NCI-H146 (cell line): Measurements from ENCODE around the gene GKN1.

Experiments
- DNase-seq: peaks from one replicate; lab custom pipeline; 2025; lab: John Stamatoyannopoulos, UW

Gene GKN1

DNA sequence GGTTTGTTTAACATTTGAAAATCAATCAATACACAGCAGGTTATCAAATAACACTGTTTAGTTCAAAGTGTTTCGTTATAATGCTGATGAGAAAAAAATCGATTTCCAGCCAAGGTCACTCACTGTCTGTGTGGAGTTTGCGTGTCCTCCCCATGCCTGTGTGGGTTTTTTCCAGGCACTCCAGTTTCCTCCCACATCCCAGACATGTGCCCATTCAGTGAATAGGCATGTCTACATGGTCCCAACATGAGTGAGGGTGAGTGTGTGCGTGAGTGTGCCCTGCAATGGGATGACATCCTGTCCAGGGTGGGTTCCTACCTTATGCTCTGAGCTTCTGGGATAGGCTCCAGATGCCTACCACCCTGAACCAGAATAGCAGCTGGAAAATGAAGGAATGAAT is 13.1 kb upstream of the GKN1 start:
- DNase-seq: peak; percentile 46

DNA sequence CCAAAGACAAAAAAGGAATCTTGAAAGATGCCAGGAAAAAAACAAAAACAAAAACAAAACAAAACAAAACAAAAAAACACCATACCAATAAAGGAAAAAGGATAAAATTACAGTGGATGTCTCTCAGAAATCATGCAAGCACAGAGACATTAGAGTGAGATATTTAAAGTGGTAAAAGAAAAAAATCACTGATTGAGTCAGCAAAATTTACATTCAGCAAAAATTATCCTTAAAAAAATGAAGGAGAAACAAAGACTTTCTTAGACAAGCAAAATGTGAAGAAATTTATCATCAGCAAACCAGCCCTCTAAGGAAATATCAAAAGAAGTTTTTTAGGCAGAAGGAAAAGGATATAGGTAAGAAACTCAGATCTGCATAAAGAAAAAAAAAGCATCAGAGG is 10.2 kb upstream of the GKN1 start:
- DNase-seq: no peak

DNA sequence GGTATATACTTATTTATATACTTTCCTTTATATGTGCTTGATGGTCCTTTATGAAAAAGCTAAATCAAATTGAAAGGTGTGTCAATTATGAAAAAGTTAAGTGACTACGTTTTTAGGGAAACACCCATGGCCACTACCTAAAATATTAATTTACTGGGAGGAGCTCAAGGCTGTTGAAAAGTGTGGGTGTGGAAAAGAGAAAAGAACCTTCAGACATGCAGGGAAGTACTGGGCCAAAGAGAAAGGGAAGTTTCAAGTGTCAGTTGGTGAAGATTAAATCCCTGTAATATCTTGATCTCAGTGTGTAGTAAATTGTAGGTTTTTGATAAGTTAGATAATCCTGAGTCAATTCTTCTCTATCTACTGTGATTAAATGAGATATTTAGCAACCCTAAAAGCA is 6.2 kb upstream of the GKN1 start:
- no peak for DNase-seq

DNA sequence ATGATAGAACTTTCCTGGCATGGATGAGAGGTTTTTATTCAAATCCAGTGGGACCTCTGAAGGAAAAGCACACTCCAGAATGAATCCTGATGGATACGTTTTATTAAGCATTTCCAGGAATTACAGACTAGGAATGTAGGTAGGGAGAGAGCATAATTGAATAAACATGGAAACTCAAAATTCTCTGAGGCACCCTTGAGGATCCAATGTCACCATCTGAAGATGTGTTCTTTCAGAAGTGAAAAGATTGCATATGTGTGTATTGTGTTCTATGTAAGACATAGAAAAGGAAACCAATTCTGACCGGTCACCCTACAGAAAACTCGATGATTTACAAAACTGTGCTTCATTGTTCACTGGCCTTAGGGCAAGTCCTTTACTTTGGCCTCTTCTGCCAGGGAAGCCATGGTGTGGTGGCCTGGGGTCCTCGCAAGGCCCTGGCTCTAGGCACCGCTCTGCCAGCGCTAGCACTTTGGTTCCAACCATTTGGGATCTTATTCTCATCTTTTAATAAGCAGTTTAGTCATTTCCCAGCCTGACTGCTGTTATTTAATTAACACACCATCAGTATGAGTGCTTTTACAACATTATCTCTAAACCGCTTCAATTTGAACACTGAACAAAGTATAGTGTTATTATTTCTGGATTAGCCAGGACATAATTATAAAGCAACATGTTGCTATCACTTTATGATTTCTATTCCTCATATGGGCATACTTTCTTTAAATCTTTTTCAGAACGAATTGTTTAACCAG is 4.5 kb upstream of the GKN1 start:
- no peak for DNase-seq

DNA sequence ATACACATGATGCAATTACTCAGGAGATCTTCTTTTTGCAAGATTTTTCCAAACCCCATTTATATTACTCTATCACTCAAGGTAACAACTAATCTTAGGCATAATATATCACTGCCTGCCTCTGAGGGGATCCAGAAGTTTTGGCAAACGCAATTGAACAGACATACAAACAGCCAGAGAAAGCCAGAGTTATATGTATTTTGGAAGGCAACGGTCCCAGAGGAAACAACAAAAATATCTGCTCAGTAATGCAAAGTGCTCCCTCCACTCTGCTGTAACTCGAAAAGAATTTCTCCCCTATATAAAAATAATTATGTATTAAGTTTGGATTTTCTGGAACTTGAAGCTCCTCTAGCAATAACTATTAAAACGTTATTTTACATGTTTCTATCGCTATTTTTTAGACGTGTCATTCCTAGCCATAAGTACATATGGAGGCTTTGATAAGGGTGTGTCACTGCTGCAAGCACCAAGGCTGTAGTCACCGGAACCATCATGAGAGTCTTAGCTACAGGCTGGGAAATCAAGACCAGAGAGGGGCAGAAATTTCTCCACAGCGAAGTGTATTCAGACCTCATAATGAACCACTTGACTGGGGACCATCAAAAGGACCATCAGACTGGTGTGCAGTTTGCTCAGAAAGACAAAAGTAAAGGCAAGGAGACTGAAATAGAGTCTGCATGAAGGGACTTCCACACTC is 3.7 kb upstream of the GKN1 start:
- no peak for DNase-seq

DNA sequence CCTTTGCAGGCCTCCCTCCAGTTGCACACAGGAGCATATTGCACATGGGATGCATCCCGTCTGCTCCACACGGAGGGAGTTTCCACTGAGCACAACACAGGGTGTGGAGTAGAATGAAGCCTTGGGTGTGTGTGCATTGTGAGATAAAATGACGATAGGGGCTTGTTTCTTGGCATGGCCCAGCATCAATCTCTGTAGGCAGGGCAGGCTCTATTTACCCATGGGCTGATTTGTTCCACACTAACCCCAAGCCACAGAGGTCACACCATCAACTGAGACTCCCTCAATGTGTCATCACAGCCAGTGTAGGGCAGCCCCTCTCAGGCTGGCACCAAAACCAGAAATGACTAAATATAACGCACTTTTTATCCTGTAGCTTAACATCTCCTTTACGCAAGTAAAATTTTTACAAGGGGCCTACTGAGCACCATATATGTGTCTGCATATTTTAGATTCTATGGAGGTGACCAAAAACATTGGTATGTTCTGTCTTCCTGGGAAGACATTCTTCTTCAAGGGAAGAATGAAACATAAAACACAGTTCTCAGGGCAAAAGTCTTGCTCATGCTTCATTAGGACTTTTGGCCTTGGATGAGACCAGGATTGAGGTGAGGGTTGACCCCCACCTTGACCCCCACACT is 2.7 kb upstream of the GKN1 start:
- DNase-seq: no peak

DNA sequence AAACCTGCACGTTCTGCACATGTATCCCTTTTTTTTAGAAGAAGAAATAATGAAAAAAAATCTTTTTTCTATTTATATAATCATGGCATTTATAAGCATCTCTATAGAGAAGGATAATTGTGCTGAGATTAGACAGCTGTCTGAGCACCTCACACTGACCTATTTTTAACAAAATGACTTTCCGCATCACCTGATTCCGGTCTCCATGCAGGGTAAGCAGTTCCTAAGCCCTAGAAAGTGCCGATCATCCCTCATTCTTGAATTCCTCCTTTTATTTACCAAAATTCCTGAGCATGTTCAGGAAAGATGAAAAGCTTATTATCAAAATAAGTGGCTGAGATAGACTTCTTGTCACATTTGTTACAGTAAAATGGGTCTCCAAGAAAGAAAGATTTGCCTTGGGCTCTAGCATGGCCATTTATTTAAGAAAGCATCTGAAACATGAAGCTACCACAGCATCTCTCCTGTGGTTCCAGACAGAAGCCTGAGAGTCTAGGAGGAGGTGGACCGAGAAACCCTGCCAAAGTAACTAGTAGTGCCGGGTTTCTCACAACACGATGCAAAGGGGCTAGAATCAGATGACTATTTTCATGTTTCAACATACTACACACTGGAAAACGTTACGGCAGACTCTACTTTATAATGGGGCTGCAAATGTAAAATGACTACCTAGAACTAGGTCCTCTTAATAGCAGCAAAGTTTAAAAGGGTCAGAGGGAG is 670 bp downstream of the GKN1 start:
- DNase-seq: no peak

DNA sequence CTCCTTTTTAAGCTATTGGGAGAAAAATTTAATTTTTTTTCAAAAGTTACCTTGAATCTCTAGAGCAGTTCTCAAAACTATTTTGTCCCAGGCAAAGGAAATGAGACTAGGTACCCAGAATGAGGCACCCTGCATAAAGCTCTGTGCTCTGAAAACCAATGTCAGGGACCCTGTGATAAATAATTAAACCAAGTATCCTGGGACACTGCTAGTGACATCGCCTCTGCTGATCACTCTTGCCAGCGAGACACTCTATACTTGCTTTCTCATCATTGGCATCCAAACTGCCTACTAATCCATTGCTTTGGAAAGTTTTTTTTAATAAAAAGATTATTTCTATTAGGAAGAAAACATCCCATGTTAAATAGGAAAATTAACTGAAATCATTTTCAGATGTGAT is 1.4 kb downstream of the GKN1 start:
- no peak for DNase-seq

DNA sequence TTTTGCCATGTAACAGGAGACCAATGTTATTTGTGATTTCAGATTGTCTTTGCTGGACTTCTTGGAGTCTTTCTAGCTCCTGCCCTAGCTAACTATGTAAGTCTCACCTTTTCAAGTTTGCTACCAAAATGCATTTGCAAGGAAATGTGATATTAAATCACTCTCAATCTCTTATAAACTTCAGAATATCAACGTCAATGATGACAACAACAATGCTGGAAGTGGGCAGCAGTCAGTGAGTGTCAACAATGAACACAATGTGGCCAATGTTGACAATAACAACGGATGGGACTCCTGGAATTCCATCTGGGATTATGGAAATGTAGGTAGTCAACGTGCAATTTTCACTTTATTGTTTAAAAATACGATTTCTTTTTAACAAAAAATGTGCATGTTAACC is 3.0 kb downstream of the GKN1 start:
- DNase-seq: no peak

DNA sequence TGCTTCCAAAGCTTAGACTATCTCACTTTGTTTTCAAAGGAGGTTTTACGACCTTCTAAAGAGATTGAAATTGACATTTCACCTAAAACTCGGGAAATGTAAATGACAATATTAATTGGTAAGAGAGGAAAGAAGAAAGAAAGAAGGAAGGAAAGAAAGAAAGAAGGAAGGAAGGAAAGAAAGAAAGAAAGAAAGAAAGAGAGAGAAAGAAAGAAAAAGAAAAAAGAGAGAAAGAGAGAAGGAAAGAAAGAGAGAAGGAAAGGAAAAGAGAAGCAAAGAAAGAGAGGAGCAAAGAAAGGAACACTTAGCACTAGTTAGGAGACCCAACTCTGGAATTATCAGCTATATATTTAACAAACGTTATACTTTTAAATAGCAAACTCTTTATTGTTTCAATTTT is 3.7 kb downstream of the GKN1 start:
- no peak for DNase-seq

DNA sequence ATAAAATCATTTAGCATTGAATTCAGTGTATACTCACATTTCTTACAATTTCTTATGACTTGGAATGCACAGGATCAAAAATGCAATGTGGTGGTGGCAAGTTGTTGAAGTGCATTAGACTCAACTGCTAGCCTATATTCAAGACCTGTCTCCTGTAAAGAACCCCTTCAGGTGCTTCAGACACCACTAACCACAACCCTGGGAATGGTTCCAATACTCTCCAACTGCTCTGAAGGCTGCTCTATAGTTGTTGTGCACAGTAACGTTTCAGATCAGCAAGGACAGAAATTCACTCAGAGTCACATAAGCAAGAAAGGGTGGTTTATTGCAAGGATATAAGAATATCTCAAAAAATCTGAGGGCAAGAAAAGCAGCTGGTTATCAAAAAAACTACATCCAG is 6.5 kb downstream of the GKN1 start:
- DNase-seq: no peak

DNA sequence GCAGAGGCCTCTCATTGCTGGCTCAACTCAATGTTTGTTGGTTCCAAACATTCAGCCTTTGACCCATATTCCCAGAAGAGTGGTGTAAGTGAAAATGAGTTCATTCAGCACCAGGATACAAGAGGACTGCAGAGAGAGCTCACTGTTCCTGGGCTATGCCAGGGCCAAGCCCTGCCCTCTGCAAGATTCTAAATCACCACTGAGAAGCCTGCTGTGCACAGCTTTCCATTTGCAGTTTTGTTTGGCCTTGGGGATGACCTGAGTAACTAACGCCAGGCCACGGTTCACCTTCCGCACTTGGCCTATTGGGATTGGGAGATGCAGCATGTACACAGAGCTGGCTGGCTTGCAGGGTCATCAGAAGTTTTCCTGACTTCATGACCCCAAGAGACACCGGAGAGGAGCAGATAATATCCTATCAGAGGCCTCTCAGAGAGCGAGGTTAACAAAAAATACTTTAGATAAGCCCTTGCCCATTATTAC is 12.6 kb downstream of the GKN1 start:
- DNase-seq: no peak

DNA sequence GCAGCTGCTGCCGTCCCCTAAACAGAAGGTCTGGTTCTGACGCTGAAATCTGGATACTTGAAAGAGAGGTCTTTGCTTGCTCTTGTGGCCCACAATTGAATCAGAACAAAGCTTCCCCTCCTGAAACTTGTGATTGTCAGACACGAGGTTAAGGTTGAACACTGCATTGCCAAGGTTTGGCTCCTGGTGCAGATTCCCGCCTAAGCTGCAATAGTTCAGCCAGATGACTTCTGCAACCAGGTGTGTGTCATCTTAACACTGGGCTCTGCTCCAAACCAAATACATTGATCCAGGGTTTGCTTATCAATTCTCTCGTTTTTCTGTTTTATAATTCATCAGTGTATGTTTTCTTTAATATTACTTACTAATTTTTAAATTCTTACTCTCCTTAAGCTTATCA is 14.6 kb downstream of the GKN1 start:
- DNase-seq: no peak

DNA sequence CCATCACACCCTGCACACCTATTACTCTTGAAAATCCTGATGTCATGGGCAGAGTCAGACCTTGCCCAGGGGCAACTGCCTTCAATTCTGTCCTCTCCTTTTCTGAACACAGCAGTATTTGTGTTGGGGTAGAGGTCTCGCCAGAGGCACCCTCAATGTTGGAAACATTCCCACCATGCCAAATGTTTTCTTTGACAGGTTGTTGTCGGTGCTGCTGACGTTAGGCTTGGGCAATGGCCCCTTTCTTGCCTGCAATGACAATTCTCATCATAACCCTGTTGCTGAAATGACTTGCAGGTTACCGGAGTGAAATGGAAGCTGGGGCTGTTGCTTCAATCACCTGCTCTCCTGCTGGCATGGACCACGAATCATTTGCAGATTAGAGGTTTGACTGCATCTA is 17.9 kb downstream of the GKN1 start:
- DNase-seq: no peak

DNA sequence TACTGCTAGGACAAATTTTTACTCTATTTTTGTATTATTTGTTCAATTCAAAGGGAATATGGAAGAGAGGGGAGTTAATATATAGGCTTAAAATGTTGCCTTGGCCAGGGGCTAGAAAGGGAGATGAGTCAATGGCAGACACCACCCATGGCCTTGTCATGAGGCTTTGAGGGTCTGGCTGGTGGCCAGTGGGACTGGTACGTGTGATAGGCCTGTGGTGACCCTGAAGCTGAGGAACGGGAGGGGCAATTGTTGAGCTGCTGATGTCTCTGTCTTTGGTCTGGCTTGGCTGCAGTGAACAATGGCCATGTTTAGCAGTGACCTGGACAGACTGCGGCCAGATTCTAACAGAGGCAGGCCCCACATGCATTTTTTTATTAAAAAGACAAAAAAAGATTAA is 18.5 kb downstream of the GKN1 start:
- DNase-seq: no peak

DNA sequence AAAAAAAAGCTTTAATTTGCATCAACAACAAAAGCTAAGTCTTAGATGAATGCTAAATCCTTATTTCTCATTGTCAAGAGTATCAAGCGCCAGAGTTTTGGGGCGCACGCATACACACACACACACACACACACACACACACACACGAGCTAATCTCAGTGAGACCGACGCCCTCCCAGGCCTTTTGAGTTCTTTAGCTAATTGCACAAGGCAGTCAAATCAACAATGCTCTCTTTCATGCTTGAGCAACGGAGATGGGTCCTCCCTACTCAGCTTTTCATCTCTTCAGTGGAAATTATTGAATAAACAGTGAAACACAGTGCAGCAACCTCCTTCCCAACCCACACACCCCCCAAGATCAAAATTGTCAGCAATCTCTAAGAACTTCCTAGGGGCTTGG is 19.2 kb downstream of the GKN1 start:
- DNase-seq: no peak

DNA sequence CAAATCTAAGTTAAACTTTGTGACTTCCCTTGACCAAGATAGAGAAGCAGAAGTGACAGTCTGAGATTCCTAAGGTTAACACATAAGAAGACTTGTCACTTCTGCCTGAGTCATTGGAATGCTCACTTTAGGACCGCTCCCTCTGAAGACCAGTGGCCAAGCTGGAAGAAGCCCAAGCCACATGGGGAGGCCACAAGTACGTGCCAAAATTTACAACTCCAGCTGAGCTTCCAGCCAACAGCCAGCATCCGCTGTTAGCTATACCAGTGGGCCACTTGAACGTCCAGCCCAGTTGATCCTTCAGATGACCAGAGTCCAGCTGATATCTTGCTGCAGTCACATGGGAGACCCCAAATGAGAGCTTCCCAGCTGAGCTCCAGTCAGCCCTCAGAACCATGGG is 20.4 kb downstream of the GKN1 start:
- DNase-seq: no peak

DNA sequence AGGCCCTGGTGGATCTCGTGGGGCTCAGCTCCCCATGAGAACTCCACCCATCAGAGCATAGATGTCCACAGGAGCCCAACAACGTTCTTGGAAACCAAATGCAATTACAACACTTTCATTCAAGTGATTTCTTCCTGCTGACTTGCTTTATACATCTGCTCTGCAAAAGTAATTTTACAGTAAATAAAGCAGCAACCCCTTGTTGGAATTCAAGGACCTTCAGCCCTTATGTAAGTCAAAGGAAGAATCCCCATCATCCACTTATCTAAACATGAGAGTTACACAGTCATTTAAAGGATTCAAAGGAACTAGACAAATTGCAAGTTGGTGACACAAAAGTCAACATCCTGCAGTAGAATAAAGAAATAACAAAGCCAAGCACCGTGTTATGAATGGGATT is 21.5 kb downstream of the GKN1 start:
- DNase-seq: no peak

DNA sequence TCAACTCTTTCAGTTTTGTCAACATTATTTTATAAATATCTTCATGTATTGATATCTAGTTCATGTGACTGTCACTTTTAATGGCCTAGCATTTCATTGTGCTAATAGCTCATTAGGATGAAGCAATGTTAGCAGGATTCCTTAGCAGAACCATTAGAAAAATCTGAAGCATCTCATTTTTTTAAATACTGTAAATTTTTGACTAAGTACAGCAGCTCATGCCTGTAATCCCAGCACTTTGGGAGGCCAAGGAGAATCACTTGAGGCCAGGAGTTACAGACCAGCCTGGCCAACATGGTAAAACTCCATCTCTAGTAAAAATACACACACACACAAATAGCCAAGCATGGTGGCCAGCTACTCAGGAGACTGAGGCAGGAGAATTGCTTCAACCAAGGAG is 23.0 kb downstream of the GKN1 start:
- DNase-seq: no peak

DNA sequence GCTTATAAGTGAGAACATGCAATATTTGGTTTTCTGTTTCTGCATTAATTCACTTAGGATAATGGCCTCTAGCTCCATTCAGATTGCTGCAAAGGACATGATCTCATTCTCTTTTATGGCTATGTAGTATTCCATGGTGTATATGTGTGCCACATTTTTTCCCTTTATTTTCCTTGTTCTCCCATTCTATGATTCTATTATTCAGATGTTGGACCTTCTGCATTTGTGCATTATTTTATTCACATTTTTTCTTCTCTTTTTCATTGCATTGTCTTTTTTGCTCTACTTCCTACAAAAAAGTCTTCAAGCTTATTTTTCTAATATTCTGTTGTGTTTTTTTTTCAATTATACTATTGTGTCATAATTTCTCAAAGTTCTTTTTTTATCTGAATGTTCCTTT is 27.4 kb downstream of the GKN1 start:
- no peak for DNase-seq

DNA sequence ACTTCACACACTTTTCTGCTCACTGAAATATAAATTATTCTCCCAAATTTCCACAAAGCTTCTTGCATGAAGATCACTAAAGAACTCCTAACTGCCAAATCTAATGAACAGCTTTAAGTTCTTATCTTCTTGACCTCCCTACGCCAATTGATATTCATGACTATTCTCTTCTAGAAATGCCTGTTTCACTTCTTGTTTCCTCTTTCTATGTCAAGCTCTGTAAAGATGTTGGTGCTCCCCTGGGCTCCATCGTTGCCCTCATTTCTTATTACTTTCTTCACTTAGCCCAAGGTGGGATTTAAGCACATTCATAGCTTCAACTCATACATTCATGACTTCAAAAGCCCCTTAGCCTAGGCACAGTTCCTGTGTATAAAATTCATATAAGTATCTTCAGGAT is 29.3 kb downstream of the GKN1 start:
- DNase-seq: no peak

DNA sequence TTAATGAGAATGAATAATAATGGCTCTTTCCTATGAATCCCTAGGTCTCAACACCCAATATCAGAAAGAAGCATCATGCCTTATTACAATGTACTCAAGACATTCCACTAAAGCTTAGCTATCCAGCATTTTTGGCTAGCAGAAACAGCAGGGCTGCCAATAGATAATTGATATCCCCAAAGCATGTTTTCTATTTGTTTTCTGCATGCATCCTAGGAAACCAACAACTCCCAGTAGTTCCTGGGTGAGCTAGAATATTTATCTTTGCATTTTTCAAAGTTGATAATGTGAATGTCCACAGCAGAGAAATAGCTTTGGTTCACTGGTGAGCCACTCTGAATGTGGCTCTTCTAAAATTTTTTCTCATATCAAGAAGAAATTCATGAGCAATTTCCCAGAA is 32.7 kb downstream of the GKN1 start:
- DNase-seq: no peak

DNA sequence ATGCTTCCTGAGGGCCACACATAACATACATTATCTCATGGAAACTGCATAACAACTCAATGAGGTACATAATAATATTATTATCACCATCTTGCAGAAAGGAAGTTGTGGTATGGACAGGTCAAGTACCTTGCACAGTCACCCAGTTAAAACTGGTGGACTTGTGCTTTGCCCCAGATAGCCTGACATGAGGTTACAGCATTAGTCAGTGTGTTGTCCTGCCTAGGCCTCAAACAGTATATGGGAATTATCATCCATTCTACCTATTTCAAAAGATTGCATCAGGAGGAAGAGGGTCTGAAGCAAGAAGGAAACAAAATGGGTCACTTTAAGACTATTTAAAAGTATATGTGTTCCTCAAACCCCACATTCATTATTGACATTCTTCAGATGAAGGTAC is 33.2 kb downstream of the GKN1 start:
- DNase-seq: no peak
